B cell (primary cell): ENCODE data around the gene PRDM15. TPM values are rescaled to one million over a fixed set of nuclear protein-coding genes. Genes with fewer than 3 reads are reported as not detected.

Experiments
- ATAC-seq: fragments of 200-7000 bp; cut with Tn5 transposase; one replicate; pipeline ENCODE4 v1.10.0; 2021; ENCODE audit warnings: low read depth, mild to moderate bottlenecking, moderate number of reproducible peaks, moderate library complexity
- CTCF ChIA-PET: fragments of 350-600 bp; sonication (Branson Sonifier 250); formaldehyde crosslinking; loops from one replicate; lab custom pipeline; 2021; ENCODE audit warnings: antibody characterized with exemption, inconsistent platforms; lab: Charles Lee
- POLR2A ChIA-PET: fragments of 350-600 bp; sonication (Branson Sonifier 250); formaldehyde crosslinking; loops from one replicate; lab custom pipeline; 2021; ENCODE audit warnings: antibody characterized with exemption; lab: Charles Lee
- DNase-seq: peaks from one replicate; pipeline ENCODE4 v3.0.0; 2013
- H2AFZ ChIP-seq: 2 replicates; pipeline ENCODE4 v1.6.1; 2012; ENCODE audit warnings: mild to moderate bottlenecking, low read depth, low read length; ENCODE audit not compliant: insufficient read depth, poor library complexity, severe bottlenecking
- H3K27ac ChIP-seq, 2 donors: 1 replicate in 1 of 2; 2 replicates in 1 of 2; pipeline ENCODE4 v1.5.1; 2012 to 2013; ENCODE audit warnings: low read length in 2 of 2, mild to moderate bottlenecking in 2 of 2, moderate library complexity in 1 of 2
- H3K27me3 ChIP-seq, 4 experiments: fragments of 200-600 bp in 1 of 4; sonication (generic) in 1 of 4; replicated peaks in 1 of 4; 1 replicate in 2 of 4; 2 replicates in 2 of 4; pipeline versions ENCODE4 v1.6.1 to v1.7.0; 2013 to 2016; ENCODE audit warnings: low read length in 3 of 4, mild to moderate bottlenecking in 2 of 4, mixed read lengths in 1 of 4, moderate library complexity in 1 of 4; ENCODE audit not compliant: insufficient read depth in 4 of 4, control insufficient read depth in 3 of 4; ENCODE audit errors: control extremely low read depth in 1 of 4
- H3K36me3 ChIP-seq, 2 experiments: replicated peaks in 1 of 2; 1 replicate in 1 of 2; 2 replicates in 1 of 2; pipeline versions ENCODE4 v1.6.1 to v1.7.1; 2013; ENCODE audit warnings: low read length in 1 of 2; ENCODE audit not compliant: insufficient read depth in 2 of 2, control insufficient read depth in 1 of 2; ENCODE audit errors: control extremely low read depth in 1 of 2, extremely low read depth in 1 of 2
- H3K4me1 ChIP-seq, 2 donors: fragments of 200-600 bp in 1 of 2; sonication (generic) in 1 of 2; 1 replicate in 1 of 2; 2 replicates in 1 of 2; pipeline versions ENCODE4 v1.5.1 to v1.6.1; 2013 to 2017; ENCODE audit warnings: low read length in 2 of 2; ENCODE audit not compliant: control insufficient read depth in 2 of 2, insufficient read depth in 2 of 2
- H3K4me2 ChIP-seq: replicated peaks from 2 replicates; pipeline ENCODE3; 2012; ENCODE audit warnings: mild to moderate bottlenecking, low read depth, low read length; ENCODE audit not compliant: poor library complexity, severe bottlenecking
- H3K4me3 ChIP-seq, 5 experiments: fragments of 200-600 bp in 1 of 5; sonication (generic) in 1 of 5; 1 replicate in 3 of 5; 2 replicates in 2 of 5; pipeline versions ENCODE4 v1.5.1 to v1.7.0; 2011 to 2016; ENCODE audit warnings: low read length in 4 of 5, mild to moderate bottlenecking in 4 of 5, low read depth in 2 of 5, control low read depth in 1 of 5, moderate library complexity in 1 of 5; ENCODE audit not compliant: insufficient read depth in 1 of 5; ENCODE audit errors: control extremely low read depth in 1 of 5, extremely low read depth in 1 of 5
- H3K79me2 ChIP-seq: fragments of 200-600 bp; sonication (generic); one replicate; pipeline ENCODE4 v1.6.0; 2016; ENCODE audit warnings: low read length; ENCODE audit not compliant: control insufficient read depth, insufficient read depth
- H3K9ac ChIP-seq: fragments of 200-600 bp; sonication (generic); 2 replicates; pipeline ENCODE4 v1.6.1; 2017; ENCODE audit warnings: mild to moderate bottlenecking, low read length, moderate library complexity
- H3K9me3 ChIP-seq, 3 donors: one replicate each; pipeline versions ENCODE4 v1.6.1 to v1.7.1; 2013; ENCODE audit warnings: low read length in 2 of 3; ENCODE audit not compliant: control insufficient read depth in 2 of 3, insufficient read depth in 1 of 3; ENCODE audit errors: control extremely low read depth in 1 of 3
- H4K20me1 ChIP-seq: 2 replicates; pipeline ENCODE4 v1.6.0; 2012; ENCODE audit warnings: mild to moderate bottlenecking, low read length; ENCODE audit not compliant: insufficient read depth, control insufficient read depth, poor library complexity, severe bottlenecking
- H3K27ac Mint-ChIP-seq: one replicate; pipeline ENCODE4 v1.8.0; 2021; ENCODE audit warnings: mixed read lengths
- H3K27me3 Mint-ChIP-seq: one replicate; pipeline ENCODE4 v1.8.0; 2021; ENCODE audit warnings: mixed read lengths
- H3K4me1 Mint-ChIP-seq: one replicate; pipeline ENCODE4 v1.8.0; 2021; ENCODE audit warnings: mixed read lengths
- H3K4me3 Mint-ChIP-seq: one replicate; pipeline ENCODE4 v1.8.0; 2021; ENCODE audit warnings: mixed read lengths
- H3K9me3 Mint-ChIP-seq: one replicate; pipeline ENCODE4 v1.8.0; 2022; ENCODE audit warnings: mixed read lengths; ENCODE audit not compliant: insufficient read depth
- EZH2 ChIP-seq: IDR thresholded peaks from 2 replicates; pipeline ENCODE4 v1.6.1; 2012; ENCODE audit warnings: borderline replicate concordance, low read depth, mild to moderate bottlenecking, moderate library complexity, low read length; ENCODE audit not compliant: insufficient read depth, poor library complexity, severe bottlenecking
- WGBS: methylation state at CpG from one replicate; pipeline ENCODE4 v1.1.5; 2013; ENCODE audit warnings: missing lambda C conversion rate; ENCODE audit not compliant: insufficient coverage; 5-methylcytosine and 5-hydroxymethylcytosine counted together
- intact Hi-C: fragments of 100-400 bp; cut with micrococcal nuclease; formaldehyde crosslinking; loops from one replicate; pipeline ENCODE4 v1.10.0; 2022
- polyA plus RNA-seq: library from polyadenylated mRNA; depleted of rRNA; stranded (reverse); fragments of >200 nt; gene quantifications from 2 replicates; pipeline ENCODE4 v1.2.3, GENCODE V29; 2012
- total RNA-seq, 2 donors: library from RNA; stranded (reverse); fragments of 120-200 nt in 1 of 2; gene quantifications; 1 replicate in 1 of 2; 2 replicates in 1 of 2; pipeline versions ENCODE4 v1.2.3 to v1.2.4, GENCODE V29; 2013 to 2022
- TF ChIP-seq, protein P1 (sequence below): fragments of 200-600 bp; IDR thresholded peaks from one replicate; pipeline ENCODE4 v1.8.0; 2022; ENCODE audit warnings: antibody characterized with exemption, mild to moderate bottlenecking

Gene PRDM15
- total and polyA plus RNA-seq, 2 donors (not counting 1 experiment from before 2014, with no cell fraction given), result 21.3 to 29.2 TPM

DNA sequence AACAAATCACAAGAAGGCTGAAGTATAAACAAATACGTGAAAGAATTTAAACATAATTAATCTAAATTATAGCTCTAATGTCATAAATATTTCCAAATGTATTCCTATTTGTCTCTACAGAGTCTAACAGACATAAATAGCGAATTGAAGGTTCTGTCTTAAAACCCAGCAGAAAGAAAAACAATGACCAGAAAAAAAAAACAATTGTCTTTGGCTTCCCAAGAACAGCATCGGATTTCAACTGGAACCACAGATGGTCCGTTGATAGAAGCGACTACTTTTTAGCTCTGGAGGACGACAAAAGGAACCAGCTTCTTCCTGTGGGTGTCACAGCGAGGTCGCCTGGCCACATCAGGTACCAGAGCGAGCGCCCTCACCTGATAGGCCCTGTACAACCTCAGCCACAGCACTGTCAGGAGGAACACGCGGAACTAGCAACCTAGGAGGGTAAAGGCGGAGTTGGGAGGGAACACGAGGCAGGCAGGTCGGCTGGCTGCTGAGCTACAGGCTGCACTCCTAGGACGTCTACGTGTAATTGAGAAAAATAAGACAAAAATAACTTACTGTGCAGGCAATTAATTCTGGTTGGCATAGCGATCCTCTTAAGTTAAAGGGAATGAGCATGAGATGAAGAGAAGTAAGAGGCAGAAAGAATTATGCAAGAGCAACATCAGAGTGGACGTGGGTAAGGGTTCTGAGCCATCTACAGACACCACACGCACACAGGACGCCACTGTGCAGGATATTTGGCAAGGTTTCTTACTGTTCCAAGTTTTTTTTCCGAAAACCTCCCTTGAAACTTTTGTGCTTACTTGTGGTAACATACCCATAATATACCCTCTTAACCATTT is 16.7 kb upstream of the PRDM15 start:
- H3K27ac ChIP-seq, result peak overlapping the region in 1 of 2 donors; percentile 8
- no peak overlapping the region for H3K9ac ChIP-seq
- no peaks in the 10 kb centered on the region for H3K79me2 ChIP-seq
- peak overlapping the region; percentile 36 for H2AFZ ChIP-seq
- ChIA-PET POLR2A (interaction anchor here (0.6 kb wide), 1 partner anchor 16 kb away, joined by 3 read pairs; no protein-coding TSS in a partner anchor), CTCF (interaction anchor here (0.8 to 2.3 kb wide), 9 partner anchors 10 to 373 kb away, joined by 3 to 16 read pairs (median 3); no protein-coding TSS in a partner anchor)
- H3K27me3 ChIP-seq, result no peaks in the 10 kb centered on the region
- TF ChIP-seq EZH2, result no peak
- TF ChIP-seq, protein P1, sequence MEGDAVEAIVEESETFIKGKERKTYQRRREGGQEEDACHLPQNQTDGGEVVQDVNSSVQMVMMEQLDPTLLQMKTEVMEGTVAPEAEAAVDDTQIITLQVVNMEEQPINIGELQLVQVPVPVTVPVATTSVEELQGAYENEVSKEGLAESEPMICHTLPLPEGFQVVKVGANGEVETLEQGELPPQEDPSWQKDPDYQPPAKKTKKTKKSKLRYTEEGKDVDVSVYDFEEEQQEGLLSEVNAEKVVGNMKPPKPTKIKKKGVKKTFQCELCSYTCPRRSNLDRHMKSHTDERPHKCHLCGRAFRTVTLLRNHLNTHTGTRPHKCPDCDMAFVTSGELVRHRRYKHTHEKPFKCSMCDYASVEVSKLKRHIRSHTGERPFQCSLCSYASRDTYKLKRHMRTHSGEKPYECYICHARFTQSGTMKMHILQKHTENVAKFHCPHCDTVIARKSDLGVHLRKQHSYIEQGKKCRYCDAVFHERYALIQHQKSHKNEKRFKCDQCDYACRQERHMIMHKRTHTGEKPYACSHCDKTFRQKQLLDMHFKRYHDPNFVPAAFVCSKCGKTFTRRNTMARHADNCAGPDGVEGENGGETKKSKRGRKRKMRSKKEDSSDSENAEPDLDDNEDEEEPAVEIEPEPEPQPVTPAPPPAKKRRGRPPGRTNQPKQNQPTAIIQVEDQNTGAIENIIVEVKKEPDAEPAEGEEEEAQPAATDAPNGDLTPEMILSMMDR, result no peak
- 11% methylated on average over 15 of the region's 22 CpGs for WGBS
- no peaks in the 10 kb centered on the region for H4K20me1 ChIP-seq
- peaks cover 7 to 10% of the 10 kb centered on the region in 2 donors for H3K4me1 ChIP-seq
- Mint-ChIP-seq H3K4me1 (peaks cover 13% of the 10 kb centered on the region), H3K27me3 (no peaks in the 10 kb centered on the region), H3K27ac (peak overlapping the region; percentile 29), H3K9me3 (no peaks in the 10 kb centered on the region), H3K4me3 (no peak overlapping the region)
- H3K36me3 ChIP-seq, result peaks cover 0 to 6% of the 10 kb centered on the region in 2 experiments
- H3K4me3 ChIP-seq, result no peak overlapping the region
- peak overlapping the region; percentile 44 for H3K4me2 ChIP-seq
- no peaks in the 10 kb centered on the region for H3K9me3 ChIP-seq
- DNase-seq (peak; percentile 71), ATAC-seq (peak; percentile 93)
- intact Hi-C loops, result loop anchor here (5.0 kb wide), 1 partner anchor 36 kb away; no protein-coding TSS in a partner anchor
